UCSD-AML1 (cell line): ENCODE data around the gene LHFPL2.
"Not testable (repeated sequence)": the region's sequence is repeated elsewhere in the genome, so short reads cannot be mapped to it uniquely, and the experiment has no call there.

Experiments used
- DNase-seq: peaks from one replicate; lab custom pipeline; 2025; ENCODE audit not compliant: unreplicated experiment; lab: John Stamatoyannopoulos, UW

The LHFPL2 gene

DNA sequence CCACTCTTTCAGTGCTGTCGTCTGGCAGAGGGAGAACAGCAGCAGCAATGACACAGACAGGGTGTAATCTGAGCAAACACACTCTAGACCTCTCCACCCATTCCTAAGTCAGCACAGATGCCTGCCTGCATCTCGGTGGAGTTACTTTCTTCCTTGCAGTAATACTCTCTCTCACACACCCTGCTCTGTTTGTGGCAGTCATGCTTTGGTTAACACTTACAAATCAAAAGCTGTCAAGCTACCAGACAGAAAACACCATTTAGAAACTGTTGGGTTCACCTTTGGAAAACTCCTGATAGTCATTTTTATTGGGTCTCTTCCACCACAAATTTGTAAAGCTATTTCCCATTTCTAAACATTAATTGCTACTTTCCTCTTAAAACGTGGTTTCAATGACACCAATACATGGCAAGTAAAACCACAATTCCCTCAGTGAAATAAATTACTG, 27.3 kb downstream of the LHFPL2 start:
- no peak for DNase-seq

DNA sequence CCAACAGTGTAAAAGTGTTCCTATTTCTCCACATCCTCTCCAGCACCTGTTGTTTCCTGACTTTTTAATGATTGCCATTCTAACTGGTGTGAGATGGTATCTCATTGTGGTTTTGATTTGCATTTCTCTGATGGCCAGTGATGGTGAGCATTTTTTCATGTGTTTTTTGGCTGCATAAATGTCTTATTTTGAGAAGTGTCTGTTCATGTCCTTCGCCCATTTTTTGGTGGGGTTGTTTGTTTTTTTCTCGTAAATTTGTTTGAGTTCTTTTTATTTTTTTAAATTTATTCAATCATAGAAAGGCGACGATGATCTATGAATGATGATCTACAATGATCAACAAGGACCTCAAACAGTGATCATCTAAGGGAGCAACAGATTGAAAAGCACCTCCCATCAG, 28.5 kb downstream of the LHFPL2 start:
- DNase-seq = not testable (repeated sequence)

DNA sequence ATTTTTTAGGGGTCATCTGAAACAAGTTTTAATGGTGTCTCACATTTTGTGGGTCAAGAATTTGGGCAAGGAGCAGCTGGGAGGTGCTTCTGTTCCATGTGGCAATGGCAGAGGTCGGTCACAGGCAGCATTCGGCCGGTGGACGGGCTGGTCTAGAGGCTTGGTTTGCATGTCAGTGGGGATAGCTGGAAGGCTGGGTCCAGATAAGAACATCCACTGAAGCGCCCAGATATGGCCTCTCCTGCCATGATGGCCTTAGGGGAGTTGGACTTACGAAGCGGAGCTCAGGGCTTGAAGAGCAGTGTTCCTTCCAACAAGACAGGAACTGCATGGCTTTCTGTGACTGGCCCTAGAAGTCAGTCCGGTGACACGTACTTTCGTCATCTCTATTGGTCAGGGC, 30.3 kb downstream of the LHFPL2 start:
- DNase-seq = no peak

DNA sequence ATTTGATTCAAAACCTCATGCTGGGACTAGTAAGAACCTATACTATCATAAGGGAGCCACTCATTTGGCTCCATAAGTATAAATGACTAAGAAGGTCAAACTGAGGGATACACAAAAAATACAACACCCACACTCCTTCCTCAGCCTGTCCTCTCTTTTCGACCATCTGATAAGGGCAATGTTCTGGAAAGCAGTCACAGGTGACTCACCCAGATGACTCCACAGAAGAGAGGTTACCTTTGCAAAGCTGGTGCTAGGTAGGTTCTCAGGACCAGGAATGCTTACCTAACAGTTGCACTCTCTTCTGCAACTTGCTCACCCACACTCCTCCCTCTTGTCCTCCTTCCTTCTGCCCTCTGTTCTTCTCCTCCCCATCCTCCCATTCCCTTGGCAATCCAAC, 32.9 kb downstream of the LHFPL2 start:
- no peak for DNase-seq

DNA sequence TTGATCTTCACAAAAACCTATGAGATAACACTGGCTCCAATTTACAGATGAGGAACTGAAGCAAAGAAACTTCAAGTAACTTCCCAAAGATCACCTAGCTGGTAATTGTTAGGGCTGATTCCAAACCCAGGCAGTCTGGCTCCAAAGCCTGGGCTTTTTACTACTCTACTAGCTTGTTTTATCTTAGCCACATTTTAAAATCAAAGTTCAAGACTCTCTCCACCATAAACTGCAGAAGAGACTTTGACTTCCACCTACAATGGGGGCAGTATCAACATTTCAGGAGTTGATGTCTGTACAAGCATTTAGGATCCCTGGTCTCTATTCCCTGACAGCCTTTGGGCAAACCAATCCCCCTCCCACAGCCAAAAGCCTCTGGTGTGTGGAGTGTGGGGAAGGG, 33.8 kb downstream of the LHFPL2 start:
- no peak for DNase-seq

DNA sequence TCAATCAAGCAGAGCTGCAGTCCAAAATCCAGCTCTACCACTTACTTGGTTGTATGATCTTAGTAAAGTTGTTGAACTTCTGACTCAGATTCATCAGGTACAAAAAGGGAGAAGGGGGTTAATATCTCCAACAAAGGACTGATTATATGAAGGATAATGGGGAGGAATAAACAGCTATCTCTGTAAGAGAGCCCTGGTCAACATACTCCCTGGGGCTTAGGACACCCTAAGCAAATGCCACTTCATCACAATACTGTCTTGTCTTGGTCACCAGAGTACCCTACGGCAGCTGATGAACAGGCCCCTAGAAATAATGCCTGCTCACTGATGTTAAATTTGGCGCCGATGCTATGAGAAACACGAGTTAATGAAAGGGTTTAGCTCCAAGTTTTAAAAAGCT, 34.8 kb downstream of the LHFPL2 start:
- DNase-seq = no peak

DNA sequence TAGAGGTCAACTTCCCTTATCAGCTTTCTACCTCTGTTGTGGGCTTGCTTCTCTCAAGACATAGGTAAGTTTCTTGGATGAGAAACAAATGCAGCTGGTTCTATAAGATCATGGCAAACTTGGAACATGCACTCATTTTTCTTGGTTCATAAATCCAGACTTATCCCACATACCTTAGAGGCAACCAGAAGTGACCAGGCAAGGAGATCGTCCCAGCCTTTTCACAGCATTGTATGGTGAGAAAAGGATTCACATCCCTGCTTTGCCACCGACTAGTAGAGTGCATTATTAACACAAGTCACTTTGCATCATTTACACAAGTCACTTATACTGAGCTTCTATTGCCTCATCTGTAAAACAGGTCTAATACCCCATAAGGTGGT, 35.4 kb downstream of the LHFPL2 start:
- no peak for DNase-seq

DNA sequence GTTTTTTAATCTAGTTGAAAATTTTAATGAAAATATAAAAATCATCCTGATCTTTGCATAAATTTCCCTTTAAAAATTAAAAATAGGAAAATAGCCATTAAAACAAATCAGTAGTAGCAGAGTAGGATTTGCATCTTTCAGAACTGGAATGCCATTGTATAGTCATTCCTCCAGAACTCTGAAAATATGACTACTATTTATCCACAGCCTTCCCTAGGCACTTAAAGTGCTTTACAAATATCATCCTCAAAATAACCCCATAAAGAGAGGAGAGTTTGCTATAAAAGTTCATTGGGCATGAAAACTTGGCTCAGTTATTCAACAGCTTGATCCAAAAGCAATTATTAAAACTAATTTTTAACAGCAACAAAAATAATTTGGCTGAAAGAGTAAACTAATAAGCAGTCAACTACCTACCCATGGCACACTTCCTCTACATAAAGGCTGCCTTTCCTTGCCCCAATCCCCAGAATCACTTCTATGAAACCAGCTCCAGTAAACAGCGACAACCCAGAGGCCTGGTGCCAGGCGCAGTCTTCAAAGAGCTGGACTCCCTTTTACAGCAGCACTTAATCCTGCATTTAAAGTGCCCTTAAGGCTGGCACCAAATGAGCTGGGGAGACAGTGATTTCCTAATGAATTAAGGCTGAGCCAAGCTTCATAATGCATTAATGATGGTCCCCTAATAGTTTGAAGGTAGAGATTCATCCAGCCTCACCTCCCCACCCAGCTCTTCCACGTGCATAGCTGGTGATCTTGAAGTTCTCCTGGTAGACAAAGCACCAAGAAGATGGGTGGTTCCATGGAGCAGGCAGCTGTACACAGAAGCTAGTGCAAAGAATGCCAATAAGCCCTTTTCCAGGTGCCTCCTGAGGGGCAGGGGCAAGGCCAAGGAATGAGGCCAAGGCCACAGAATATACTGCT, 36.1 kb downstream of the LHFPL2 start:
- no peak for DNase-seq

DNA sequence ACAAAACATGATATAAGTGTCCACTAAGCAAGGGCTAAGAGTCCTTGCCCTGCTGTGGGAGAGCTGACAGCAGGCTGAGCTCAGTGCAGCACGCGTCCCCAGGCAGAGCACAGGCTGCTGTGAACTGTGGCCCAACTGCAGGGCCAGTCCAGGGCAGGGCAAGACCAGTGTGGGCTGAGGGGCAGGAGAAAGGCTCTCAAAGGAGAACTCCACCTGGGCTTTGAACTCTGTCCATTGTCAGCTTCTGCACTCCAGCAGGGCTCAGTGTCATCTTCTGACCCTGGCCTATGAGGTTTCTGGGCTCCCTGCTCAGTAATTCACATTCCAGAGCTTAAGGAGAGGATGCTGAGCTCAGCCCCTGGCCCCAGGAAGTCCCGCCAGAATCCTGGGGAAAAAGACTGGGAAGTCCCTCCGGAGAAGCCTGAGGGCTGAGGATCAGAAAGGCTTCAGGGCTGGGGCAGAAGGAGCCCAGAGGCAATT, 37.4 kb downstream of the LHFPL2 start:
- no peak for DNase-seq

DNA sequence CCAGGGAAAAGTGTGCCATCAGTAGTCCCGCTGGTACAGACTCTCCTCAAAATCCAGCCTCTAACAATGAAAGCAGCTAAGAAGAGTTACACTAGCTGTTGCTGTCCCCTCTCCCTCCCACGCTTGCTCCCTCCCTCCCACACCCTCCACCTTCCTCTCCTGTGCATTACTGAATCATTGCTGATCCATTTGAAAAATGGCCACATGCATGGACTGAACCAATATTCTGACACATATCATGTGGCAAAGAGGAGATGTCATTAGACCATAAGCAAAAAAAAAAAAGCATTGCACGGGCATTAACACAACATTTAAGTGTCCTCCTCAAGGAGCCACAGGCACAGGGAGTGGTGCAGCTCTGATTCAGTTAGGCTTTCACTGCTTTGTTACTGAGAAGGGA, 37.9 kb downstream of the LHFPL2 start:
- DNase-seq = no peak

DNA sequence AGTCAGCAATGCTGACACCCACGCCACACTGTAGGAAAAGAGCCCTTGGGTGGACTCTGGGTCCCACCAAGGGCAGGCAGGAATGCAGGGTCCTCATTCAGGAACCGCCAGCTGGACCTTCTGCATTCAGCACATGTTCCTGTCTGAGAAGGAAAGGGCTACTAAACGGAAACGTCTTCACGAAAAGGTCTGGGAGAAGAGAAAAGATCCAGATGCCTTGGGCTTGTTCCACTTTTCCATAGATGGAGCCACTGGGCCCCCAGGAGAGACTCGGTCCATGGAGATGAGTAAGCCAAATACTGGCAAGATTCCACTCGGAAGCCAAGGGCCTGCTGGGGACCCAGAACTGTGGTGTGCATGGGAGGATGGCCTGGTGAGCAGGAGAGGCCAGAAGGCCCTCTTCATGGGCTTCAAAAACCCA, 38.4 kb downstream of the LHFPL2 start:
- no peak for DNase-seq

DNA sequence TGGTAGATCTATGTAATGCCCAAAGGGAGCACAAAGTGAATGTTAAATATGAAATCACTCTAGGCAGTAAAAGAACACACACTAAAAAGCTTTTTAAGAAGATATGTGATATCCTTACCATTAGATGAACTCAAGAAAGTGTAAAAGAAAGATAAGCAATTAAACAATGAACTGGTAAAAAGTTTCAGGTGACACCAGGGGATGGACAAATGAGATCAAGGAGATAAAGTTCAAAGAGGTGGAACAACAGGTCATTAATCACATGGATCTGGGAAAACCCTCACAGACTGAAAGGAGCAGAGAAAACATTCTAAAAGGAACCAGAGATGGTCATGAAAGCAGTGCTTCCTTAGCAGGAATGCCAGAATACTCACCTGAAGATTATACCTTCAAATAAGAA, 40.7 kb downstream of the LHFPL2 start:
- DNase-seq = no peak

DNA sequence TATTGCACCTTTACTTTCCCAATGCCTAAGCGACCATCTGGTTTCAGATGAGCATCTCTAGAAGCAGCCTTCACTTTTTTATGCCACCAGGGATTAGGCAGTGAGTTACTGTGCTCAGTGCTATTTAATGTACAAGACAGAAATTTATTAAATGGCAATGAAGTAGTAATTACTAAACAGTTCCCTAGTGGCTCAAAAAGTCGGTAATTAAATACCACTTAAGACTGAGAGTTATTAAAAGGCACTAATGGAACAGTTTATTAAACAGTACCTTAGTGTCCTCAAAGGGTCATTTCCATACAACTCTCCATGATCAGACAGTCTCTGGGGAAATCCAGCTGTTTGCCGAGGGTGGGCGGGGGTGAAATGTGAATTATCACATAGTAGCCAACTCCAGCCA, 42.3 kb downstream of the LHFPL2 start:
- DNase-seq = no peak

DNA sequence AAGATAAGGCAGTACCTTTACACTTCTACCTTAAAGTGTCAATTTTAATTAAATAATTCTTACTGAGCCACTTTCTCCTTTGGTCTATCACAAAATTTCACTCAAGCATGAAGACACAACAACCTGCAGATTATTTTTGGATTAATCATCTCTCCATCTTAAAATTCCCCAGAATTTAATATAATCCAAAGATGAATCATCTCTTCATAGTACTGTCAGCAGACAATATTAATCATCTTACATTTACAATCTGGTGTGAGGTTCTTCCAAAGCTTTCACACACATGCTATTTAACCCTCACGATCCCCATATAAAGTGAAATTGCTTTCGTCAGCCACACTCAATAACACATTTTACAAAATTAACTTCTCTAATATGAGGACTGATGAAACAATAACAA, 43.0 kb downstream of the LHFPL2 start:
- DNase-seq = no peak

DNA sequence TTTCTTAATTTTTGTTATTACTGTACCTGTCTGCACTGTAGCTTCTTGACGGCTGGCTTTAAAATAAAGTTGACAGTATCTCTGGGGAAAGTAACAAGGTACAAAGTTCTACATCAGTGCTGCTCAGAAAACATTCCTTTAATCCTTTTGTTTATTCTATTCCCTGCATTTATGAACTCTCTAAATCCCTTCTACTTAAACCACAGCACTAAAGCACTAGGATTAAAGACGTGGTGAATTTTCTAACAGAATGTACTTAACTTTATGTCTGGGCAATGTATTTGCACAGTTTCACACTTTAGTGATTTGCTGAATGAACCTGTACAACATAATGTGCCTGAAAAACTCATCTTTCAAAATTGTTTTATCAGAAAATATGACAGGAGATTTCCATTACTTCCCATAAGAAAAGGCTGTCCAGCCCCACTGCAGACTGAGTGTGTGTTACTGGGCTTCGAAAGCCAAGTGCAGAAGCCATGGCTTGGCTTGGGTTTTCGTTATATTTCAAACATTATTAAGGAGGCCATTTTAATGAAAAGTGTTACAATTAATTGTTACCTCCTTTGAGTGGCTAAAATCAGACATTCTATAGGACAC, 43.8 kb downstream of the LHFPL2 start:
- DNase-seq = no peak

DNA sequence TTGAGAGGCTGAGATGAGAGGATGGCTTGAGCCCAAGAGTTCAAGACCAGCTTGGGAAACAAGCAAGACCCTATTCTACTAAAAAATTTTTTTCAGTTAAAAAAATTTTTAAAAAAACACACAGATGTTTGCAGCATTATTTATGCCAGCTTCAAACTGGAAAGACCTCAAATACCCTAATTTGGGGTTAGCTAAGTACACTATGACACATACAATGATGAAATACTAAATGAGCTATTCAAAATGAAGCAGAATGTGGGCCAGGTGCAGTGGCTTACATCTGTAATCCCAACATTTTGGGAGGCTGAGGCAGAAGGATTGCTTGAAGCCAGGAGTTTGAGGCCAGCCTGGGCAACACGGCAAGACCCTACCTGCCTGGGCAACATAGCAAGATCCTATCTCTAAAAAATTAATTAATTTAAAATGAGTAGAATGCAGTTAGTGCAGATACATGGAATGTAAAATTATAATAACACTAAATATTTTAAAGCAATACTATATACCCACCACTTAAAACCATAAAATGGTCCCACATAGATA, 44.9 kb downstream of the LHFPL2 start:
- no peak for DNase-seq

DNA sequence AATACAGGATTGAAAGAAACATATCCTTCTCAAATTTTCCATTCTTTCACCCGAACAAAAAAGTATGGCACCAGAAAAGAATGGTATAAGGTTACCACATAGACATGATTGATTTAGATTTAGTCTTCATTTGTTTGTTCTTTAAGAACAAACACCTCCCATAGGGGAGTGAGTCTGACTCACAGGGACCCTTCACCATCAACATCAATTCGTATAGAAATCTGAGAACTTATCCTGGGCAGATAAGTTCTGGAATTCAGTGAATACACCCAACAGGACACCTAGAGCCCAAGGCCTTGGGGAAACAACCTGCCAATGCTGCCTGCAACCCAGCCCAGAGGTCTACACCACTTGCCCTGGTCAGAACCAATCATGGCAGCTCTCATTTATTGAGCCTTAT, 46.2 kb downstream of the LHFPL2 start:
- no peak for DNase-seq

DNA sequence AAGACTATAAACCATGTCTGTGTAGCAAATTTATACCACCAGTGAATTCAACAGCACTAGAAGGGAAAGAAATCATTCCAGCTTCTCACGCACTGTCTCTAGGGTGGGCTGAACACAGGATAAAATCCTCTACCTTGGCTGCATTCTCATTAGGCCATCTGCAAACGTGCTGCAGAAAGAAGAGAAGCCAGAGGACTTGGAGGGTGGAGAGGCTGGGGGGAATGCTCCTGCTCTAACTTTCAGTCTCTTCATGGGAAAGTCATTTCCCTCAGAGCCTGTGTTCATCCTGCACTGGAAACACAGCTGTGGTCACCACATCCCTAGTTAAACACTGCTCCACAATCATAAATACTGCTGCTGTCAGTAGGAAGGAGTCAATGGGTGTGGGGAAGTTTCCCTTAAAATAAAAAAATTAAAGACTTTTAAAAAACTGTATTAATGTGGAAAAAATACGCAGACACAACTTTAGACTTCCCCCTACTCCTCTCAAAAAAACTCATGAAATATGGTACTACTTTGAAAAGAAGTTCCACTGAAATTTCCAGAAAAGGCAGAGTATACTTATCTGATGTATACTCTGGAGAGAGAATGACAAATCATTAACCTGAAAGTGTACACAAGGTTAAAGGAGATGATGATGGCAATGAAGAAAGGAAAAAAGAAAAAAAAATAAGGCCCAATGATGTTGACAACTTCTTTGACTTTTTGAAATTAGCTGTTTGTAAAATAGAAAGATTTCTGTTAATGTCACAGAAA, 46.8 kb downstream of the LHFPL2 start:
- DNase-seq = no peak

DNA sequence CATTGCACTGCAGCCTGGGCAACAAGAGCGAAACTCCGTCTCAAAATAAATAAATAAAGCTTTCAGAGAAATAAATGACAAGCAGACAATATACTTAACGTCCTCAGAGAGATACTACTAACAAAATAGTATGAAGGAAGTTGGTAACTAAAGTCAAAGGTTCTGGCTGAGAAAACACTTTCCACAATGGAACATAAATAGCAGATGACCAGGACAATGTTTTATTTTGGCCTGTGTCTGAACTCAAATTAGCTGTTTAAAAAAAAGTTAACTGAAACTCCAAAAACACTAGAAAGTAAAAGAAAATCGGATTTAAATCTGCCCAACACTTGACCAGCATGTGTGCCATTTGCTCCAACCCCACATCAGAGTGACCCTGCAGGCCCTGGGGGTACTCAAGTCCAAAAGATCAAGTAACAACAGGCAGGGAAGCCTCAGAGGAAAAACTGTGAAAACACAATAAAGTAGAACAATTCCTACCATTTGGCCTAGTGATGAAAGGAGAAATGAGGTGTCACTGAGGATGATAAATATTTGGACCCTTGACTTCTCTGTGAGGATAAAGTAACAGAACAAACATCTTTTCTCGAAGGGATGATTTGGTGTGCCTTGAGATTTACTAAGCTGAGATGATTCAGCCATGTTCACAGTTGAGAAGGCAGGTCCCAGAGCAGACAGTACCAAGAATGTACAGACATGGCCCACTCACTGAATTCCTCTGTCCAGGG, 47.7 kb downstream of the LHFPL2 start:
- no peak for DNase-seq

DNA sequence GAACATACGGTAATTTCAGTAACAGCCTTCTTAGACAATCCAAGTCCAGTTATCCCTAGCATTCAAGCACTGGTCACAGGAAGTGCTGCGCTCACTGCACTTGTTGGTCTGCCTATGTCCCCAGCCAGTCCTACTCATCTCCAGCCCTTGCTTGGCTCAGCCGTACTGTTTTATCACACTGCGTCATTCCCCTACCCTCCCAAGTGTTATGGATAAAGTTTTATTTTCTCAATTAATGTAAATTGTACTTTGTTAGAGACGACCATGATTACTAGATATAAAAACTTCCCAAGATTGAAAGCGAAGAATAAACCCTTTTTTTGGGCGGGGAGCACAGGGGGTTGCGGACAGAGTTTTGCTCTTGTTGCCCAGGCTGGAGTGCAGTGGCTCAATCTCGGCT, 49.6 kb downstream of the LHFPL2 start:
- no peak for DNase-seq

DNA sequence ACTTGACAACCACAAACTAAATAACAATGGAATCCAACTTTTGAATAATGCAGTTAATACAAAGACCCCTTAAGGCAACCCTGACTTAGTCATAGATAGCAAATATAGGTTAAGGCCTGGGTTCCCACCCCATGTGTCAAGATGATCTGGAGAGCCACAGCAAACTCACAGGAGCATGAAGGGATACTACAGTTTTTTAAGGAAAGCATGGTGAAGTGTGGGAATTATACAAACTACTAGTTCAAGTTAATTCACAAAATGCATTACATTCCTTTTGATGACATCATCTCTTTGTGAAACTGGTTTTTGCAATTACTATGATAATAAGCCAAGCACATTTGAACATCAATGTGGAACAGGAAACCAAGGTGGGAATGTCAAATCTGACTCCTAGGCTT, 50.6 kb downstream of the LHFPL2 start:
- no peak for DNase-seq
